Keratinocyte (primary cell): ENCODE data around the gene TWSG1. TPM values are rescaled to one million over a fixed set of nuclear protein-coding genes. Genes with fewer than 3 reads are reported as not detected.

Experiments used
- DNase-seq: peaks from one replicate; pipeline ENCODE4 v3.0.0-alpha.2; 2011; ENCODE audit warnings: low read depth, missing footprints, low spot score
- FAIRE-seq: peaks from 2 replicates; lab custom pipeline; 2011; peaks lifted over from hg19 to GRCh38; lab: Jason Lieb, UNC
- H2AFZ ChIP-seq: 2 replicates; pipeline ENCODE4 v1.6.0; 2012; ENCODE audit warnings: low read length, control low read depth, inconsistent platforms; ENCODE audit not compliant: control insufficient read depth
- H3K27ac ChIP-seq: 2 replicates; pipeline ENCODE4 v1.5.1; 2011; ENCODE audit warnings: low read length; ENCODE audit not compliant: control insufficient read depth, insufficient read depth
- H3K27me3 ChIP-seq: 3 replicates; pipeline ENCODE4 v1.6.0; 2011; ENCODE audit warnings: low read length; ENCODE audit not compliant: control insufficient read depth, insufficient read depth; ENCODE audit errors: extremely low read depth
- H3K36me3 ChIP-seq, 2 experiments: 2 replicates in 1 of 2; 3 replicates in 1 of 2; pipeline ENCODE4 v1.5.1; 2011; ENCODE audit warnings: low read length in 2 of 2, mild to moderate bottlenecking in 1 of 2; ENCODE audit not compliant: control insufficient read depth in 2 of 2, insufficient read depth in 2 of 2; ENCODE audit errors: extremely low read depth in 1 of 2
- H3K4me1 ChIP-seq: 3 replicates; pipeline ENCODE4 v1.5.1; 2011; ENCODE audit warnings: low read length; ENCODE audit not compliant: control insufficient read depth, insufficient read depth; ENCODE audit errors: extremely low read depth
- H3K4me2 ChIP-seq: 3 replicates; pipeline ENCODE4 v1.6.0; 2011; ENCODE audit warnings: low read depth, low read length; ENCODE audit not compliant: control insufficient read depth, insufficient read depth; ENCODE audit errors: extremely low read depth
- H3K4me3 ChIP-seq, 3 experiments: fragments of 200-600 bp in 1 of 3; sonication (generic) in 1 of 3; 2 replicates in 2 of 3; 3 replicates in 1 of 3; pipeline ENCODE4 v1.5.1; 2011 to 2016; ENCODE audit warnings: low read length in 3 of 3, mild to moderate bottlenecking in 3 of 3, control low read depth in 2 of 3, inconsistent platforms in 1 of 3, low read depth in 1 of 3, mixed read lengths in 1 of 3, mixed run types in 1 of 3, moderate library complexity in 1 of 3; ENCODE audit not compliant: control insufficient read depth in 2 of 3, insufficient read depth in 2 of 3; ENCODE audit errors: extremely low read depth in 1 of 3
- H3K79me2 ChIP-seq: 2 replicates; pipeline ENCODE4 v1.6.0; 2012; ENCODE audit warnings: low read length; ENCODE audit not compliant: control insufficient read depth, insufficient read depth
- H3K9ac ChIP-seq: 3 replicates; pipeline ENCODE4 v1.6.0; 2011; ENCODE audit warnings: low read length; ENCODE audit not compliant: control insufficient read depth, insufficient read depth; ENCODE audit errors: extremely low read depth
- H3K9me1 ChIP-seq: 3 replicates; pipeline ENCODE4 v1.6.0; 2011; ENCODE audit warnings: low read length; ENCODE audit not compliant: control insufficient read depth, insufficient read depth; ENCODE audit errors: extremely low read depth
- H3K9me3 ChIP-seq: 2 replicates; pipeline ENCODE4 v1.5.1; 2012; ENCODE audit warnings: low read depth, low read length; ENCODE audit not compliant: control insufficient read depth
- H4K20me1 ChIP-seq: 3 replicates; pipeline ENCODE4 v1.6.0; 2011; ENCODE audit warnings: low read length; ENCODE audit not compliant: control insufficient read depth, insufficient read depth; ENCODE audit errors: extremely low read depth
- CTCF ChIP-seq, 3 experiments: IDR thresholded peaks in 1 of 3; conservative IDR thresholded peaks in 1 of 3; optimal IDR thresholded peaks in 1 of 3; 2 replicates in 2 of 3; 3 replicates in 1 of 3; pipeline versions ENCODE3 to v1.5.1; 2011; ENCODE audit warnings: low read length in 3 of 3, mild to moderate bottlenecking in 3 of 3, moderate library complexity in 2 of 3, control low read depth in 1 of 3, inconsistent platforms in 1 of 3; ENCODE audit not compliant: insufficient read depth in 2 of 3; ENCODE audit errors: extremely low read depth in 1 of 3
- EZH2 ChIP-seq: IDR thresholded peaks from one replicate; pipeline ENCODE4 v1.6.1; 2012; ENCODE audit warnings: inconsistent platforms, mild to moderate bottlenecking, low read length, moderate library complexity
- dilution Hi-C: fragments of 300-500 bp; cut with MboI; formaldehyde crosslinking; loops from one replicate; pipeline ENCODE4 v1.7.0; 2020; ENCODE audit warnings: low sequenced_read_pairs; ENCODE audit not compliant: extremely low pct_ligation_motif_present
- polyA plus RNA-seq, 5 experiments: library from polyadenylated mRNA; depleted of rRNA in 3 of 5; stranded (reverse) in 3 of 5; stranded (forward) in 1 of 5; unstranded in 1 of 5; fragments of >200 nt; gene quantifications; 1 replicate in 1 of 5; 2 replicates in 3 of 5; 3 replicates in 1 of 5; pipeline versions ENCODE4 v1.2.1 to v1.2.3, GENCODE V29; 2011 to 2012; ENCODE audit warnings: missing spikeins in 2 of 5, low read depth in 1 of 5, low replicate concordance in 1 of 5

TWSG1 gene
- polyA plus RNA-seq, 1 donor (not counting 4 experiments of a cell fraction or from before 2014, with no cell fraction given) = 46.9 TPM

DNA sequence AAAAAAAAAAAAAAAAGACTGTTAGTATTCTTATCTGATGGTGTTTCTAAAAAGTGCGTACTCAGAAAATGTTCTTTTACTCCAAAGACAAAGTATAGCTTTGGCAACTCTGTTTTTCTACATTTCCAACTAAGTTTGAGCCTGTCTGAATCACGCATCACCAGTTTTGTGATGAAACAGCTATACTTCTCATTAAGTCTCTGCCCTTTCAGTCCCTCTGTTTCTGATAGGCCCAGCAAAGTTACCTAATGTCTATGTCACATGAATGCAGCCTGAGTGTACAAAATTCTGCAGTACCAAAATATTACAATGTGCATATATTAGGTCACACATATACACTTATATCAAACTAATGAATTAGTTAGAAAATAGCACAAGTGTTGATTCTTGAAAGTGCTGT is 22.4 kb downstream of the TWSG1 start:
- Histone ChIP-seq H3K36me3 (no peaks in the 10 kb centered on the region), H3K79me2 (no peaks in the 10 kb centered on the region), H3K4me1 (no peaks in the 10 kb centered on the region), H4K20me1 (no peaks in the 10 kb centered on the region), H3K27me3 (no peaks in the 10 kb centered on the region), H3K27ac (no peak overlapping the region), H2AFZ (no peak overlapping the region), H3K9me3 (no peaks in the 10 kb centered on the region), H3K4me3 (no peak overlapping the region), H3K9me1 (no peaks in the 10 kb centered on the region), H3K9ac (no peak overlapping the region), H3K4me2 (no peak overlapping the region)
- no peak for FAIRE-seq
- no peak for TF ChIP-seq CTCF (optimal IDR thresholded peaks at IDR 0.05 in 1 of 3, IDR thresholded peaks at IDR 0.05 in 1 of 3, conservative IDR thresholded peaks at IDR 0.05 in 1 of 3; ENCODE audit: extremely low read depth in 1 of 3, insufficient read depth in 2 of 3, low read length in 3 of 3)
- TF ChIP-seq EZH2 = no peak
- dilution Hi-C loops = no loop called here
- DNase-seq = no peak

GRCh38 chr18:9359796-9360195 is 25.2 kb downstream of the TWSG1 start:
- Histone ChIP-seq H3K4me2 (no peak overlapping the region), H3K36me3 (no peaks in the 10 kb centered on the region), H3K9ac (no peak overlapping the region), H3K4me3 (no peak overlapping the region), H3K9me1 (no peaks in the 10 kb centered on the region), H3K4me1 (peaks cover 15% of the 10 kb centered on the region), H3K9me3 (no peaks in the 10 kb centered on the region), H2AFZ (no peak overlapping the region), H3K27ac (no peak overlapping the region), H3K27me3 (no peaks in the 10 kb centered on the region), H3K79me2 (no peaks in the 10 kb centered on the region), H4K20me1 (no peaks in the 10 kb centered on the region)
- FAIRE-seq = no peak
- DNase-seq = no peak
- dilution Hi-C loops = no loop called here
- TF ChIP-seq EZH2 (no peak), CTCF (optimal IDR thresholded peaks at IDR 0.05 in 1 of 3, IDR thresholded peaks at IDR 0.05 in 1 of 3, conservative IDR thresholded peaks at IDR 0.05 in 1 of 3; ENCODE audit: extremely low read depth in 1 of 3, insufficient read depth in 2 of 3, low read length in 3 of 3) (no peak)
